Mucosa of descending colon (tissue), 3 donors: Measurements from ENCODE around the gene WNT8B. TPM values are rescaled to one million over a fixed set of nuclear protein-coding genes. Genes with fewer than 3 reads are reported as not detected.

ENCODE experiments used
- ATAC-seq: fragments of 200-7000 bp; cut with Tn5 transposase; one replicate; pipeline ENCODE4 v1.9.1; 2020; ENCODE audit warnings: mild to moderate bottlenecking, moderate library complexity
- DNase-seq, 3 donors: peaks; one replicate each; pipeline ENCODE4 v3.0.0-alpha.2; 2020
- H3K36me3 ChIP-seq: fragments of 200-600 bp; one replicate; pipeline ENCODE4 v1.8.0; 2021; ENCODE audit warnings: low read depth, mild to moderate bottlenecking
- H3K4me1 ChIP-seq: fragments of 200-600 bp; one replicate; pipeline ENCODE4 v1.8.0; 2021; ENCODE audit warnings: low read depth, mild to moderate bottlenecking
- H3K4me3 ChIP-seq: fragments of 200-600 bp; one replicate; pipeline ENCODE4 v1.8.0; 2021; ENCODE audit warnings: mild to moderate bottlenecking
- H3K9me3 ChIP-seq: fragments of 200-600 bp; one replicate; pipeline ENCODE4 v1.8.0; 2021; ENCODE audit warnings: mild to moderate bottlenecking
- intact Hi-C, 2 donors: fragments of 100-400 bp; cut with DNase I in 1 of 2; cut with micrococcal nuclease in 1 of 2; formaldehyde crosslinking; loops; one replicate each; pipeline versions ENCODE4 v1.11.0 to v1.11.1; 2022; cut with DNase I, micrococcal nuclease
- total RNA-seq, 3 donors: library from RNA; stranded (reverse); fragmentation: NEBNext Ultra II Directional in 2 of 3; extraction: Animal tissue kit (Norgen Biotek cat#: 25700) in 2 of 3; gene quantifications; one replicate each; pipeline versions ENCODE4 v1.2.1 to v1.2.4, GENCODE V29; 2021 to 2023
- TF ChIP-seq, protein P1 (sequence below): fragments of 200-600 bp; IDR thresholded peaks from one replicate; pipeline ENCODE4 v1.8.0; 2022; ENCODE audit warnings: antibody characterized with exemption, mild to moderate bottlenecking
- donor health status: DM: no; HTN: no; CAD: no; lungs with moderate emphysema.
- donor health status: DM: no; HTN: no; CAD: no.
- donor health status: DM: no; HTN: yes; CAD: no.

The WNT8B gene
- total RNA-seq, 3 donors from 2014 or later, result not detected

DNA sequence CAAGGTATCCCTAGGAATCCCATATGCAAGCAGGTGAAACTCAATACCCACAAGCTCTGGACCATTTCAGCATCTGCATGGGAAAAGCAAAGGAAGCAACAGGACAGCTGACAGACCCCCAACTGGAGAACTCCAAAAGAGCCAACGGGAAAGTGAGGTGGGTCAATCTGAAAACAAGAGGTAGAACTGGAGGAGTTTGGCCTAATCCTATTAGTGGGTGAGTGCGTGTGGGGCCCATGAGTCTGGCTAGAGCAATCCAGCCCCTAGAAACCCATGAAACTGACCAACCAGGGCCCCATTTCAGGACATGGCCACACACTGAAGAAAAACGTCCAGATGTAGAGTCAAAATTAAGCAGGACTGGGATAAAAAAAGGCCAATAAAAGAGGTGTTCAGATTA, 26.6 kb upstream of the WNT8B start:
- Histone ChIP-seq H3K4me3 (no peak overlapping the region), H3K36me3 (no peaks in the 10 kb centered on the region), H3K9me3 (no peaks in the 10 kb centered on the region), H3K4me1 (no peaks in the 10 kb centered on the region)
- ATAC-seq (no peak), DNase-seq (no peak)
- intact Hi-C loops, result loop anchor here in 1 of 2 donors (5.0 kb wide), 1 partner anchor 99 kb away; no protein-coding TSS in a partner anchor
- TF ChIP-seq, protein P1, sequence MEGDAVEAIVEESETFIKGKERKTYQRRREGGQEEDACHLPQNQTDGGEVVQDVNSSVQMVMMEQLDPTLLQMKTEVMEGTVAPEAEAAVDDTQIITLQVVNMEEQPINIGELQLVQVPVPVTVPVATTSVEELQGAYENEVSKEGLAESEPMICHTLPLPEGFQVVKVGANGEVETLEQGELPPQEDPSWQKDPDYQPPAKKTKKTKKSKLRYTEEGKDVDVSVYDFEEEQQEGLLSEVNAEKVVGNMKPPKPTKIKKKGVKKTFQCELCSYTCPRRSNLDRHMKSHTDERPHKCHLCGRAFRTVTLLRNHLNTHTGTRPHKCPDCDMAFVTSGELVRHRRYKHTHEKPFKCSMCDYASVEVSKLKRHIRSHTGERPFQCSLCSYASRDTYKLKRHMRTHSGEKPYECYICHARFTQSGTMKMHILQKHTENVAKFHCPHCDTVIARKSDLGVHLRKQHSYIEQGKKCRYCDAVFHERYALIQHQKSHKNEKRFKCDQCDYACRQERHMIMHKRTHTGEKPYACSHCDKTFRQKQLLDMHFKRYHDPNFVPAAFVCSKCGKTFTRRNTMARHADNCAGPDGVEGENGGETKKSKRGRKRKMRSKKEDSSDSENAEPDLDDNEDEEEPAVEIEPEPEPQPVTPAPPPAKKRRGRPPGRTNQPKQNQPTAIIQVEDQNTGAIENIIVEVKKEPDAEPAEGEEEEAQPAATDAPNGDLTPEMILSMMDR, result no peak

DNA sequence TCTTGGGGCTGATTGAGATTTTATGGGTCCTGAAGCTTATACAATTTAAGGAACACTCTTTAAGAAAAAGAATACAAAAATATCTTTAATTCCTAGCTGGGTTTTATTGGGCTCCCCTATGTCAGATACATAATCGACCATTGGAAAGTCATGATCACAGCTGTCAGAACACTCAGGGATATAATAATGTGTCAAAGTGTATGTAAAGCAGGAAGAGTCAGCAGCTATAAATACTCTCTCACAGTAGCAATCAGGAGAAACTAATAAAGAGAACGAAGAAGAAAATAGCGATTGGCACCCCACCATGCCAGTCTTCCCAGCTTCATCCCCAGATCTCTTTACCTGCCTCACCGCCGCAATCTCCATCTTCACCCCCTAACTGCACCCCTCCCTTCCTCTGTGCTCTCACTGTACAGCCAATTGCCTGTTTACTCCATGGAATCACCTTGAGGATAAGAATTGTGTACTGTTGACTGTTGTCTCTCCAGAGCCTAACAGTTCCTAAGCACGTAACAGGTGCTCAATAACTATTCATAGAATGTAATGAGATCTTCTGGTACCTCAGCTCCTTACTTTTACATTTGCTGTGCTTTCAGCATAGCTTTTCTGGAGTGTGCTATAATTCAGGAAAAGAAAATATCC, 24.0 kb upstream of the WNT8B start:
- Histone ChIP-seq H3K36me3 (no peaks in the 10 kb centered on the region), H3K4me1 (no peaks in the 10 kb centered on the region), H3K4me3 (no peak overlapping the region), H3K9me3 (no peaks in the 10 kb centered on the region)
- DNase-seq (no peak), ATAC-seq (no peak)
- TF ChIP-seq, protein P1, result no peak
- intact Hi-C loops, result loop anchor here in 1 of 2 donors (5.0 kb wide), 1 partner anchor 101 kb away; no protein-coding TSS in a partner anchor

DNA sequence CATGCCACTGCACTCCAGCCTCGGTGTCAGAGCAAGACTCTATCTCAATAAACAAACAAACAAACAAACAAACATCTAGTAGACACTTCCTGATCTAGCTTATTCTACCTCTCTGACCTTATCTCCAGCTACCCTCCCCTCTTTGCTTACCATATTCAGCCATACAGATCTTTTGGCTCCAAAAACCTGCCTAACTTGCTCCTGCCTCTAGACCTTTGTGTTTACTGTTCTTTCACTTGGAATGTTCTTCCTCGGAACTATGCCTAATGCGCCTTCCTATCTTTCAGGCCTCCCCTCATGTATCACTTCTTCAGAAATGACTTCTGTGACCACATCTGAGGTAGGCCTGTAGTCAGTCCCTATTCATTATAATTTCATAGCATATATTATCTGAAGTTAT, 20.3 kb upstream of the WNT8B start:
- ATAC-seq (no peak), DNase-seq (no peak)
- intact Hi-C loops, result no loop called here
- no peaks in the 10 kb centered on the region for H3K4me1 ChIP-seq
- no peak overlapping the region for H3K4me3 ChIP-seq
- H3K9me3 ChIP-seq, result no peaks in the 10 kb centered on the region
- TF ChIP-seq, protein P1, result no peak
- no peaks in the 10 kb centered on the region for H3K36me3 ChIP-seq

DNA sequence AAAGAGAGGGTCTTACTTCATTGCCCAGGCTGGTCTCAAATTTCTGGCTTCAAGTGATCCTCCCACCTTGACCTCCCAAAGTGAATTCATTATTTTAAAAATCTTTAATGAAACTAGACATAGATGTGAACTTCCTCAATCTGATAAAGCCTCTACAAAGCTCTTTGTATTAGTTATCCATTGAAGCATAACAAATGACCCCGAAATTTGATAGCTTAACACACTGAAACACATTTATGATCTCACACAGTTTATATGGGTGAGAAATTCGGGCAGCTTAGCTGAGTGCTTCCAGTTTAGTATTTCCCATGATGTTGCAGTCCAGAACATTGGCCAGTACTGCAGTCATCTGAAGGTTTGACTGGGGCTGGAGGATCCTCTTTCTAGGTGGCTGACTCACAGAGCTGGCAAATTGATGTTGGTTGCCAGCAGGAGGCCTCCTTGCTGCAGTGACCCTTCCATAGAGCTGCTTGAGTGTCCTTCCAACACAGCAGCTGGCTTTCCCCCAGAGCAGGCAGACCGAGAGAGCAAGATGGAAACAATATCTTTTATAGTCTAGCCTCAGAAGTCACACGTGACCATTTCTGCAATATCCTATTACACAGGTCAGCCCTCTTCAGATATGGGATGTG, 16.6 kb upstream of the WNT8B start:
- ATAC-seq (no peak), DNase-seq (no peak)
- H3K9me3 ChIP-seq, result no peaks in the 10 kb centered on the region
- H3K36me3 ChIP-seq, result no peaks in the 10 kb centered on the region
- intact Hi-C loops, result no loop called here
- no peak overlapping the region for H3K4me3 ChIP-seq
- TF ChIP-seq, protein P1, result no peak
- H3K4me1 ChIP-seq, result no peaks in the 10 kb centered on the region

DNA sequence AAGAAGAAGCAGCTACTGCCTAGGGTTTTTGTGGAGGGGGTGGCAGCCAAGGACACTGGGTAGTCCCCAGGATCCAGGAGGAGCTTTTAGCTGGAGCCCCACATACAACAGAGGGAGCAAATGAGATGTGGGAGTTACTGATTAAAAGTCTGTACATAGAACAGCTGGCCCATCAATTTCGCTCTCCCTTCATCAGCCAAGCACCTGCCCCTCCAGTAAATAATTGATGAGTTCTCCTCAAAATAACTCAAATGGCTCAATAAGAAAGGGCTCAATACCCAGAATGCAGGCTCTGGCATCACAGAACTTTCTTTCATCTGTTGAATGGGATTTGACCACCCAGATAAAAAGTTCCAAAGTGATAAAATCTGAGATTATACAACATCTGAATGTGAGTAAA, 15.1 kb upstream of the WNT8B start:
- no peaks in the 10 kb centered on the region for H3K9me3 ChIP-seq
- TF ChIP-seq, protein P1, result no peak
- H3K4me3 ChIP-seq, result no peak overlapping the region
- DNase-seq (no peak), ATAC-seq (no peak)
- intact Hi-C loops, result no loop called here
- H3K36me3 ChIP-seq, result no peaks in the 10 kb centered on the region
- H3K4me1 ChIP-seq, result no peaks in the 10 kb centered on the region
